HG03432 (cell line): Measurements from ENCODE around the gene TMC5.
"Not testable (repeated sequence)": the region's sequence is repeated elsewhere in the genome, so short reads cannot be mapped to it uniquely, and the experiment has no call there.

Experiments used
- ATAC-seq: cut with Tn5 transposase; IDR thresholded peaks from one replicate; pipeline ENCODE4 v1.9.1; 2021; ENCODE audit warnings: mild to moderate bottlenecking, moderate library complexity; ENCODE audit not compliant: unreplicated experiment

Gene TMC5

GRCh38 chr16:19528666-19529065 lies 111.0 kb downstream of the TMC5 start:
- ATAC-seq = no peak

DNA sequence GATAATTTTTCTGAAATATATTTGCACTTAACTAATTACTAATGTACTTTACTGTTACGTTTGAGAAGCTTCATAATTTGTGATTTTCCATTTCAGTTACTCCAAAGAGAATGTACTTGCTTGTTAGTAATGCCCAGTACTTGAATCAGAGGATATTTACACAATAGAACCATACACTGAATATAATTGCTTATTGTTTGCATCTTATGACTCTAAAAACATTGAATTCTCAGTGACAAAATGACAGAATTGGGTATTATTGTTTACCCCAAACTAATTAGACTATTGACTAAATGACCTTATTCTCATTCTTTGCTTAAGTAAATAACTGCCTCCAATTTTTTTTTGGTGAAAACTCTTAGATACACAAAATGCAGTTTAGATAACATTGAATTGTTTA lies 114.9 kb downstream of the TMC5 start:
- ATAC-seq = no peak

- no peak for ATAC-seq
Observed at GRCh38 chr16:19540241-19540970, 122.7 kb downstream of the TMC5 start.

DNA sequence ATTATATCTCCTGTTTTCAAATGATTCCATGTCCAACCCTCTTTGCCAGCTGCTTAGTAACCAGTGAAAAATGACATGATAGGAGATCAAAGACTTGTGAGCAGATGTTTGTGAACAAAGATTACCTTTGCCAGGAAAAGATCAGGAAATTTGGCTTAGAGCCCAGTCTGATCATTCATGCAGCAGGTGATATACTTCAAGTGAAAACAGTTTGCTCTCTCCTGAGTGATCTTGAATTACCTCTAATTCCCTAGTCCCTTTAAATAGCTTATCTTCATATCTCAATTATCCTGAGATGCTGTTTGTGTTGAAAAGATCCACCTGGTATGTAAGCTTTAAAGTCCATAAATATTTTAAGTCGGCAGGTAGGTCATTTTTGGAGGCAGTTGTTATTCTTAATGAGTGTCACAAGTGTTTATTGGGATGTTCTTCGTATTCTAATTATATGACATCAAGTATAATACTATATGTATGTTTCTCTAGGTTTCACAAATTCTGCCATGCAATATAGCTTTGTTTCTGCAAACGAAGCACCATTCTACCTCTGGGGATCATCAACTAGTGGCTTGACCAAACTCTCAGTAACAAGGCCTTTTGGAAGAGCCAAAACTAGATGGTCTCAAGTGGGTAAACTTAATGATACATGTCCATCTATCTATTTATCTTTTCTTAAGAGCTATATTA lies 124.6 kb downstream of the TMC5 start:
- no peak for ATAC-seq

DNA sequence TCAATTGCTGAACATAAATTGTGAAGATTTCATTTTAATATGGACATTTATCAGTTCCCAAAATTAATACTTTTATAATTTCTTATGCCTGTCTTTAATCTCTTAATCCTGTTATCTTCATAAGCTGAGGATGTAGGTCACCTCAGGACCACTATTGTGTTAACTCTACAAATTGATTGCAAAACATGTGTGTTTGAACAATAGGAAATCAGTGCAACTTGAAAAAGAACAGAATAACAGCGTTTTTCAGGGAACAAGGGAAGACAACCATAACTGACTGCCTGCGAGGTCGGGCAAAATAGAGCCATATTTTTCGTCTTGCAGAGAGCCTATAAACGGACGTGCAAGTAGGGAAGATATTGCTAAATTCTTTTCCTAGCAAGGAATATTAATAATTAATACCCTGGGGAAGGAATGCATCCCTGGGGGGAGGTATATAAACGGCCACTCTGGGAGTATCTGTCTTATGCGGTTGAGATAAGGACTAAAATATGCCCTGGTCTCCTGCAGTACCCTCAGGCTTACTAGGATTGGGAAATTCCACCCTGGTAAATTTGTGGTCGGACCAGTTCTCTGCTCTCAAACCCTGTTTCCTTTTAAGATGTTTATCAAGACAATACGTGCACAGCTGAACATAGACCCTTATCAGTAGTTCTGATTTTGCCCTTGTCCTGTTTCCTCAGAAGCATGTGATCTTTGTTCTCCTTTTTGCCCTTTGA lies 125.8 kb downstream of the TMC5 start:
- not testable (repeated sequence) for ATAC-seq

GRCh38 chr16:19548144-19548543 lies 130.5 kb downstream of the TMC5 start:
- ATAC-seq = no peak
